H1 (cell line): ENCODE measurements around the gene TPST2. TPM values are rescaled to one million over a fixed set of nuclear protein-coding genes. Genes with fewer than 3 reads are reported as not detected.

Source experiments
- ASH2L ChIP-seq: fragments of 200-600, 300-600 bp; sonication (generic); IDR thresholded peaks from one replicate; pipeline ENCODE4 v1.7.1; 2017; ENCODE audit warnings: low read length
- EP300 ChIP-seq, 2 experiments: IDR thresholded peaks; 1 replicate in 1 of 2; 2 replicates in 1 of 2; pipeline ENCODE4 v1.6.1; 2011 to 2012; ENCODE audit warnings: low read depth in 2 of 2, low read length in 2 of 2, mild to moderate bottlenecking in 2 of 2, borderline replicate concordance in 1 of 2, inconsistent platforms in 1 of 2, moderate library complexity in 1 of 2
- GABPA ChIP-seq: IDR thresholded peaks from 2 replicates; pipeline ENCODE4 v1.6.1; 2011; ENCODE audit warnings: mild to moderate bottlenecking, low read length, moderate library complexity, borderline replicate concordance; ENCODE audit not compliant: insufficient read depth
- TAF7 ChIP-seq: optimal IDR thresholded peaks from 2 replicates; pipeline ENCODE3; 2011; ENCODE audit warnings: low read depth, mild to moderate bottlenecking, inconsistent platforms, low read length, moderate library complexity, borderline replicate concordance
- polyA plus RNA-seq, 7 experiments: library from polyadenylated mRNA; depleted of rRNA in 3 of 7; stranded (reverse) in 5 of 7; unstranded in 2 of 7; fragments of >200 nt in 5 of 7; fragments of 200-250 nt in 2 of 7; gene quantifications; 1 replicate in 5 of 7; 2 replicates in 1 of 7; 4 replicates in 1 of 7; pipeline versions ENCODE4 v1.2.1 to v1.2.3, GENCODE V29; 2011 to 2013; ENCODE audit warnings: missing spikeins in 2 of 7, mixed read lengths in 2 of 7
- total RNA-seq: library from RNA; stranded (reverse); fragmentation: NEBNext Ultra II Directional; extraction: Animal tissue kit (Norgen Biotek cat#: 25700); gene quantifications from 2 replicates; pipeline ENCODE4 v1.2.1, GENCODE V29; 2021
- TF ChIP-seq, protein P1 (sequence below): fragments of 300-600 bp; sonication (generic); IDR thresholded peaks from 2 replicates; pipeline ENCODE4 v1.7.1; 2012; ENCODE audit warnings: low read length, moderate library complexity, mild to moderate bottlenecking, inconsistent platforms; ENCODE audit not compliant: insufficient replicate concordance
- TF ChIP-seq, protein P2 (sequence below): IDR thresholded peaks from 2 replicates; pipeline ENCODE4 v1.6.1; 2012; ENCODE audit warnings: inconsistent platforms

TPST2 gene
- total and polyA plus RNA-seq, 2 of the 8 experiments (the other 6 are each of a cell fraction or from before 2014, with no cell fraction given): 58.8 to 143 TPM

DNA sequence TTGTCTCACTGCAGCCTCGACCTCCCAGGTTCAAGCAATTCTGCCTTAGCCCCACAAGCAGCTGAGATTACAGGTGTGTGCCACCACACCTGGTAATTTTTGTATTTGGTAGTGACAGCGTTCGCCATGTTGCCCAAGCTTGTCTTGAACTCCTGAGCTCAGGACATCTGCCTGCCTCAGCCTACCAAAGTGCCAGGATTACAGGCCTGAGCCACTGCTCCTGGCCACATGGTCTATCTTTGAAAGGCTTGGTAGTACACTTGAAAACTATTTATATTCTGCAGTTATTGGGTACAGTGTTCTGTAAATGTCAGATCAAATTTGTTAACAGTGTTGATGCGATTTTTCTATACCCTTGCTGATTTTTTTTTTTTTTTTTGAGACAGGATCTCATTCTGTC lies 41.4 kb upstream of the TPST2 start (continued):
- TF ChIP-seq, protein P1, sequence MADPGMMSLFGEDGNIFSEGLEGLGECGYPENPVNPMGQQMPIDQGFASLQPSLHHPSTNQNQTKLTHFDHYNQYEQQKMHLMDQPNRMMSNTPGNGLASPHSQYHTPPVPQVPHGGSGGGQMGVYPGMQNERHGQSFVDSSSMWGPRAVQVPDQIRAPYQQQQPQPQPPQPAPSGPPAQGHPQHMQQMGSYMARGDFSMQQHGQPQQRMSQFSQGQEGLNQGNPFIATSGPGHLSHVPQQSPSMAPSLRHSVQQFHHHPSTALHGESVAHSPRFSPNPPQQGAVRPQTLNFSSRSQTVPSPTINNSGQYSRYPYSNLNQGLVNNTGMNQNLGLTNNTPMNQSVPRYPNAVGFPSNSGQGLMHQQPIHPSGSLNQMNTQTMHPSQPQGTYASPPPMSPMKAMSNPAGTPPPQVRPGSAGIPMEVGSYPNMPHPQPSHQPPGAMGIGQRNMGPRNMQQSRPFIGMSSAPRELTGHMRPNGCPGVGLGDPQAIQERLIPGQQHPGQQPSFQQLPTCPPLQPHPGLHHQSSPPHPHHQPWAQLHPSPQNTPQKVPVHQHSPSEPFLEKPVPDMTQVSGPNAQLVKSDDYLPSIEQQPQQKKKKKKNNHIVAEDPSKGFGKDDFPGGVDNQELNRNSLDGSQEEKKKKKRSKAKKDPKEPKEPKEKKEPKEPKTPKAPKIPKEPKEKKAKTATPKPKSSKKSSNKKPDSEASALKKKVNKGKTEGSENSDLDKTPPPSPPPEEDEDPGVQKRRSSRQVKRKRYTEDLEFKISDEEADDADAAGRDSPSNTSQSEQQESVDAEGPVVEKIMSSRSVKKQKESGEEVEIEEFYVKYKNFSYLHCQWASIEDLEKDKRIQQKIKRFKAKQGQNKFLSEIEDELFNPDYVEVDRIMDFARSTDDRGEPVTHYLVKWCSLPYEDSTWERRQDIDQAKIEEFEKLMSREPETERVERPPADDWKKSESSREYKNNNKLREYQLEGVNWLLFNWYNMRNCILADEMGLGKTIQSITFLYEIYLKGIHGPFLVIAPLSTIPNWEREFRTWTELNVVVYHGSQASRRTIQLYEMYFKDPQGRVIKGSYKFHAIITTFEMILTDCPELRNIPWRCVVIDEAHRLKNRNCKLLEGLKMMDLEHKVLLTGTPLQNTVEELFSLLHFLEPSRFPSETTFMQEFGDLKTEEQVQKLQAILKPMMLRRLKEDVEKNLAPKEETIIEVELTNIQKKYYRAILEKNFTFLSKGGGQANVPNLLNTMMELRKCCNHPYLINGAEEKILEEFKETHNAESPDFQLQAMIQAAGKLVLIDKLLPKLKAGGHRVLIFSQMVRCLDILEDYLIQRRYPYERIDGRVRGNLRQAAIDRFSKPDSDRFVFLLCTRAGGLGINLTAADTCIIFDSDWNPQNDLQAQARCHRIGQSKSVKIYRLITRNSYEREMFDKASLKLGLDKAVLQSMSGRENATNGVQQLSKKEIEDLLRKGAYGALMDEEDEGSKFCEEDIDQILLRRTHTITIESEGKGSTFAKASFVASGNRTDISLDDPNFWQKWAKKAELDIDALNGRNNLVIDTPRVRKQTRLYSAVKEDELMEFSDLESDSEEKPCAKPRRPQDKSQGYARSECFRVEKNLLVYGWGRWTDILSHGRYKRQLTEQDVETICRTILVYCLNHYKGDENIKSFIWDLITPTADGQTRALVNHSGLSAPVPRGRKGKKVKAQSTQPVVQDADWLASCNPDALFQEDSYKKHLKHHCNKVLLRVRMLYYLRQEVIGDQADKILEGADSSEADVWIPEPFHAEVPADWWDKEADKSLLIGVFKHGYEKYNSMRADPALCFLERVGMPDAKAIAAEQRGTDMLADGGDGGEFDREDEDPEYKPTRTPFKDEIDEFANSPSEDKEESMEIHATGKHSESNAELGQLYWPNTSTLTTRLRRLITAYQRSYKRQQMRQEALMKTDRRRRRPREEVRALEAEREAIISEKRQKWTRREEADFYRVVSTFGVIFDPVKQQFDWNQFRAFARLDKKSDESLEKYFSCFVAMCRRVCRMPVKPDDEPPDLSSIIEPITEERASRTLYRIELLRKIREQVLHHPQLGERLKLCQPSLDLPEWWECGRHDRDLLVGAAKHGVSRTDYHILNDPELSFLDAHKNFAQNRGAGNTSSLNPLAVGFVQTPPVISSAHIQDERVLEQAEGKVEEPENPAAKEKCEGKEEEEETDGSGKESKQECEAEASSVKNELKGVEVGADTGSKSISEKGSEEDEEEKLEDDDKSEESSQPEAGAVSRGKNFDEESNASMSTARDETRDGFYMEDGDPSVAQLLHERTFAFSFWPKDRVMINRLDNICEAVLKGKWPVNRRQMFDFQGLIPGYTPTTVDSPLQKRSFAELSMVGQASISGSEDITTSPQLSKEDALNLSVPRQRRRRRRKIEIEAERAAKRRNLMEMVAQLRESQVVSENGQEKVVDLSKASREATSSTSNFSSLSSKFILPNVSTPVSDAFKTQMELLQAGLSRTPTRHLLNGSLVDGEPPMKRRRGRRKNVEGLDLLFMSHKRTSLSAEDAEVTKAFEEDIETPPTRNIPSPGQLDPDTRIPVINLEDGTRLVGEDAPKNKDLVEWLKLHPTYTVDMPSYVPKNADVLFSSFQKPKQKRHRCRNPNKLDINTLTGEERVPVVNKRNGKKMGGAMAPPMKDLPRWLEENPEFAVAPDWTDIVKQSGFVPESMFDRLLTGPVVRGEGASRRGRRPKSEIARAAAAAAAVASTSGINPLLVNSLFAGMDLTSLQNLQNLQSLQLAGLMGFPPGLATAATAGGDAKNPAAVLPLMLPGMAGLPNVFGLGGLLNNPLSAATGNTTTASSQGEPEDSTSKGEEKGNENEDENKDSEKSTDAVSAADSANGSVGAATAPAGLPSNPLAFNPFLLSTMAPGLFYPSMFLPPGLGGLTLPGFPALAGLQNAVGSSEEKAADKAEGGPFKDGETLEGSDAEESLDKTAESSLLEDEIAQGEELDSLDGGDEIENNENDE: no peak
- TF ChIP-seq, protein P2, sequence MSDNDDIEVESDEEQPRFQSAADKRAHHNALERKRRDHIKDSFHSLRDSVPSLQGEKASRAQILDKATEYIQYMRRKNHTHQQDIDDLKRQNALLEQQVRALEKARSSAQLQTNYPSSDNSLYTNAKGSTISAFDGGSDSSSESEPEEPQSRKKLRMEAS: no peak
- TF ChIP-seq GABPA: no peak
- TF ChIP-seq TAF7: no peak
- no peak for TF ChIP-seq ASH2L
- TF ChIP-seq EP300 (IDR thresholded peaks at IDR 0.05; ENCODE audit: borderline replicate concordance in 1 of 2, low read depth in 2 of 2, low read length in 2 of 2): no peak
